ENCODE results near the gene TMEM63B.

The TMEM63B gene

GRCh38 chr6:44133003-44133931 lies 5.9 kb downstream of the TMEM63B start:
- no peak overlapping the region; the same call in 1 of the 2 replicates for H3K27ac ChIP-seq
- TF ChIP-seq ZFX (IDR thresholded peaks at IDR 0.05) (no peak), CTCF (conservative IDR thresholded peaks at IDR 0.05) (no peak)

- no peak overlapping the region for H3K27ac ChIP-seq
- TF ChIP-seq ZFX (IDR thresholded peaks at IDR 0.05) (no peak), CTCF (conservative IDR thresholded peaks at IDR 0.05) (no peak)
These were observed 6.8 kb downstream of the TMEM63B start for GRCh38 chr6:44133981-44134711.

GRCh38 chr6:44135173-44135758 lies 7.9 kb downstream of the TMEM63B start:
- TF ChIP-seq ZFX (IDR thresholded peaks at IDR 0.05), result no peak
- TF ChIP-seq CTCF (conservative IDR thresholded peaks at IDR 0.05), result no peak
- no peak overlapping the region for H3K27ac ChIP-seq

GRCh38 chr6:44135875-44136274 lies 8.5 kb downstream of the TMEM63B start:
- no peak overlapping the region for H3K27ac ChIP-seq
- no peak for TF ChIP-seq CTCF (conservative IDR thresholded peaks at IDR 0.05)
- no peak for TF ChIP-seq ZFX (IDR thresholded peaks at IDR 0.05)

GRCh38 chr6:44138717-44139350 lies 11.5 kb downstream of the TMEM63B start:
- H3K27ac ChIP-seq, result no peak overlapping the region

GRCh38 chr6:44139351-44139743 lies 12.0 kb downstream of the TMEM63B start:
- no peak for TF ChIP-seq CTCF (conservative IDR thresholded peaks at IDR 0.05)
- no peak for TF ChIP-seq ZFX (IDR thresholded peaks at IDR 0.05)
- no peak overlapping the region for H3K27ac ChIP-seq

More at GRCh38 chr6:44138717-44139350, 11.5 kb downstream of the TMEM63B start:
- TF ChIP-seq ZFX (IDR thresholded peaks at IDR 0.05) (no peak), CTCF (conservative IDR thresholded peaks at IDR 0.05) (no peak)
